Activated T-helper 1 cell treated with anti-CD3 and anti-CD28 coated beads, Interleukin-2, amount 50 U/mL, for 16 hours (primary cell): ENCODE measurements around the gene CDH22.

Source experiments
- DNase-seq, 2 donors: peaks; one replicate each; pipeline ENCODE4 v3.0.0-alpha.2; 2020; ENCODE audit warnings: low read depth in 1 of 2, low spot score in 1 of 2

CDH22 gene

DNA sequence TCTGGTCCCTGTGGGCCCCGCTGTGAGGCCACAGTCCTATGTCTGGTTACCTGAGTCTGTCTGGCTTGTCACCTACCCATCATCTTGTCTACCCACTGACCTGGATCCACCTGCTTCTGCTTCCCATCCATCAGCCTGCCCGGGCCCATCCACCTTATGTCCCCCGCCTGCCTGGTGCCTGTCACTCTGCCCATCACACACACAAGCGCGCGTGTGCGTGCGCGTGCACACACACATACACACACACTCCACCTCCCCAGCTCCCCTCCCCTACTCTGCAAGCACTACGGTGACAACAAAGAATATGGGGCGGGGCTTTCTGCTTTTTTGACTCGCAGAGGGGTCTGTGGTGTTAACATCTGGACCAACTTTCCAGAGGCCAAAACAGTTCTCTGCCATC lies 8.0 kb downstream of the CDH22 start:
- DNase-seq: no peak

DNA sequence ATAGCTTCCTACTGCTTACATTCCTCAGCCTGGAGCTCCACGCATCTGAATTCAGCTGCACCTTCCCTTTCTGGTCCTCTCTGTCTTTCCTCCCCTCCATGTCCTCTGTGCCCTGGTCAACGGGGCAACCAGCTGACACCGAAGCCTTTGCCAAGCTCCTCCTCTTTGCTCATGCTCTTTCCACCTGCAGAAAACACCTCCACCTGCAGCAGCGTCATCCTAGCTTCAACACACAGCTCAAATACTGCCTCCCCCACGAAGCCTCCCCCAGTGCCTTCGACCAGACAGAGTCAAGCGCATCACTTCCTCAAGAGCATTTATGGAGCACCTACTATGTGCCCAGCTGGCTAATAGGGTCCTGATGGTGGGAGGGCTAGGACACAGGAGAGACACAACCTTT lies 9.2 kb downstream of the CDH22 start:
- DNase-seq: no peak

DNA sequence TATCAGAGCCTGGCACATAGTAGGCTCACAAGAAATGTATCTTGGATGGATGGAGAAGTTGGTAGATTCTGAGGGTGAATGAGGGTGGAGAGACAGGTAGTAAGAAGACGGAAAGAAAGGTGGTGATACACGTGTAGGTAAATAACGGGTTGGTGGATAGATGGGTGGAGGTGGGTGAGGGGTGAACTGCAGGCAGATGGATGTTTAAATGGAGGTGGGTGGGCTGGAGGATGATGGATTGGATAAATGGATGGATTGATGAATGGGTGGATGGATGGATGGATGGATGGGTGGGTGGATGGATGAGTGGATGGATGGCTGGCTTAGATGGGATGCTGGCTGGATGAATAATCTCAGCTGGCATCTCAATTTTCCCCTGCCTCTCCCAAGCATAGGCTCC lies 9.9 kb downstream of the CDH22 start:
- DNase-seq: no peak

DNA sequence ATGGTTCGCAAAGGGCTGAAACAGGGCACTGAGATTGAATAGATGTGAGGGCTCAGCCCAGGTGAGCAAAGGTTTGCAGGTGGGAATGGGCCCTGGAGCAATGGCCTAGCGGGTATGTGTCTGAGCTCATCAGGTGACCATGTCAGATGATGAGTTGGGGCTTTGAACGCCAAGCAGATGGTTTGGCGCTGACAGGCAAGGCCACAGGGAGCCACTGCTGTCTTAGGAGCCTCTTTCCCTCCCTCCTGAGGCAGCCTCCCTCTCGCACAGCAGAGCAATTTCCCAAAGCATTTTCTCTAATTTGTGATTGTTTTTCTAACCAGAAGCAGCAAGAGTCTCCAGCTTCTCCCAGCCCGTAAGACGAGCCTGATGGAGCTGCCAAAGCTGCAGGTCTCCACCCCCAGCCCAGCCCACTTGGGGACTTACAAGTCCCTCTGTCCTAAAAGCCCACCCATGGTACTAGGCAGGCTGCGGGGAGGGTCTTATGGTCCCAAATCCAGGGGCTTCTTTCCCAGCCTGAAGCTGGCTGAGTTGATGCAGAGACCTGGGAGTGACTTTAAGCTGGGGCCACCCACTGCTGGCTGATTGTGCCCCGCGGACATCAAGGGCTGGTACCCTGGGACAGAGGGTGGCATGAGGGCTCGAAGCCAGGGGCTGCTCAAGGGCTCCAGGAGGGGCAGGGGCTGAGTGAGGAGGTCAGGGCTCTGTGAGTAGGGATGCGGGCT lies 11.6 kb downstream of the CDH22 start:
- DNase-seq: no peak

DNA sequence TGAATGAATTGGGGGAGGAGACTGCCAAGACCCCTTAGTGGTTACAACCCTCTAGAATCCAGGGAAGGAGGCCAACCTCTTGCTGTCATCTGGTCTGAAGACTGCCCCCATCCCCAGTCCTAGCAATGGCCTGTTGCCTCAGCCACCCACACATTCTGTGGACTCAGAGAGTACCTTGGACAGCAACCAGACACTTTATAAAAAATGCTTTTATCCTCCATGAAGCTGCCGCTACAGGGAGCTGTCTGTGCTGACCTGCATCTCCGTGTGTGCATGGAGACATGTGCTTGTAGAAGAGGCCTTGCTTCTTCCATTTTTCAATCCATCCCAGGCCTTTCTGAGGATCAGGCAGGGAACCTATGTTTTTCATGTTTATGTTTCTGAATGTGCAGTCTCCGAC lies 15.2 kb downstream of the CDH22 start:
- DNase-seq: no peak

DNA sequence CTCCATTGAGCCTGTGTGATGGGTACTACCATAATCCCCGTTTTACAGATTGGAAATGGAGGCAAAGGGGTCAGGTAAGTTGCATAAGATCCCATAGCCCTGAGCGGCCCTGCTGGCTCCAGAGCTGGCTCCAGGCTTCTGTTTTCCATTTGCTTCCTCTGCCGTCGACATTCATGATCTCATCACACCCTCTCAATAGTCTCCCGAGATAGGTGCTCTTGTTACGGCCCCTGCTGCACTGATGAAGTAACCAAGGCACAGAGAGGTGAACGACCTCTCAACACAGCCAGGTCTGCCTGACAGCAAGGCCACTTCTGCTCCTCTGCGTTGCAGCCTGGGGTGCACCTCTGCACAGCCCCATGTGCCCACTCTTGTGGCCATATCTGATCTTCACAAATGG lies 16.9 kb downstream of the CDH22 start:
- no peak for DNase-seq

DNA sequence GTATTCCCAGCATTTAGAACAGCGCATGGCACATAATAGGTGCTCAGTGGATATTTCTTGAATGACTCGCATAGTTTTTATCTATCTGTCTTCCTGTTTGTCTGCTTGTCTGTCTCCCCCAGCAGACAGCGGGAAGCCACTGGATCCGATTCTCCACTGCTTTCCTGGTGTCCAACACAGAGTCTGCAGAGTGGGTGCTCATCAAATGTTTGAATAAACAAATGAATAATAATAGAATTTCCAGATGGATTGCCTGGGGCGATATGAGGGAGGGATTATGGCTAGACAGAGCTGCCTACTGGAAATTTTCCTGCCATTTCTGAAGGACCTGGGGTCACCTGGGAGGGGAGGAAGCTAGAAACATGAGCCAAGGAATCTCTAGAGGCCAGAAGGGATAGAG lies 18.9 kb downstream of the CDH22 start:
- DNase-seq: no peak

DNA sequence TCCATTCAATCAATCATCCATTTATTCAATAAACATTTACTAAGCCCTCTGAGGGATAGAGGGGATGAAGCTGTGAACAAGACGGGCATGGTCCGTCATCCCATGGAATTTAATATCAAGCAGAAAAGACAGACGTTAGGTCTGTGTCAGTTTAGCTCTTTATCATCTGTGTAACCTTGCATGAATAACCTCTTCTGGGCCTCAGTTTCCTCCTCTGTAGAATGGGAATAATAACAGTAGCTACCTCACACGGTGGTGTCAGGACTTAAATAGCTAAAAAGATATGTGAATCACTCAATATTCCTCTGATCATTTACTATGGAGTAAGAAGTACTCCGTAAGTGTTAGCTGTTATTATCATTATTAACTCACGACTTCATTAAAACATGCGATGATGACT lies 21.3 kb downstream of the CDH22 start:
- DNase-seq: no peak

DNA sequence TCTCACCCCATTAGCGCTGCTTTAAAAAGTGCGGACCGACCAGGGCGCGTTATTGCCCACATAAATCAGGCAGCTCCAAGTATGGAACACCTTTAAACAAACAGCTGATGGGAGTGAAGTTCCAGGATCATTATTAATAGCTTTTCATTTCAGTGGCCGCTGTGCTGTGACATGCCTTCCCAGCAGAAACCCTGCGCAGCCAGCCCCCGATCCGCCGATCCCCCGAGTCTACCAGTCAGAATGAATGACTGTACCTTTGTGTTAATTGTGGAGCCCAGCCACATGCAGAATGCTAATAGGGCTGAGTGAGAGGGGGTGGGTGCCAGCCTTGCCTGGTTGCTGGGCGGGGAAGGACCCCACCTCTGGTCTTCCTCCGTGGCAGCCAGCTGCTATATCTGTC lies 21.9 kb downstream of the CDH22 start:
- no peak for DNase-seq

DNA sequence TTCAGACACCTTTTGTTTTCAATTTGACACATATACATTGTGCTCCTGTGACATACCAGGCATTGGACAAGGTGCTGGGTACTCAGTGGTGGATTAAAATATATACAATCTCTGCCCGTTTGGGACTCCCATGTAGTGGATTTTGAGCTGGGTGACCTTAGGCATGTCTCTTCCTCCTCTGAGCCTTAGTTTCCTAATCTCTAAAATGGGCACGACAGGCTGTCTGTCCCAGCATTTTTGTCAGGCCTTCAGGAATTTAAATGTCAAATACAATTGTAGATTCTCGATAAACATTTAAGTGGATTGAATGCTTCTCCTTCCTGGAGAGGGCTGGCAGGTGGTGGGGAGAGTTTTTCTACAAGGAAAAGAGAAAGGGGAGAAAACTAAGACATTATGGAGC lies 22.6 kb downstream of the CDH22 start:
- no peak for DNase-seq

DNA sequence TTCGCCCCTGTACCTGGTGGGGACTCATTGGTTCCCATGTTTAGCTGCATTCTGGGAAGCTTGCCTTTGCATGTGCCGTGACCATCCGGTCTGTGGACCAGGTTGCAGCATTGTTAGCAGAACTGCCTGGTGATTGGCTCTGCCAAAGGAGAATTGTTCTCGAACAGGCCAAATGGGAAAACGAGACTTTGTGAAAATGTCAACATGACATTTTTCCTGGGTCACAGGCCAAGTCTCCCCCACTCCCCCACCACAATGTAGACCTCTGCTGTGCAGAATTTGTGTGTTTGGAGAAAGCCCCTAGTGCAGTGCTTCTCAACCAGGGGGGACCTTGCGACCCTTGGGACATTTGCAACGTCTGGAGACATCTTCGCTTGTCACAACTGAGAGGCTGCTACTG lies 23.2 kb downstream of the CDH22 start:
- DNase-seq: no peak

DNA sequence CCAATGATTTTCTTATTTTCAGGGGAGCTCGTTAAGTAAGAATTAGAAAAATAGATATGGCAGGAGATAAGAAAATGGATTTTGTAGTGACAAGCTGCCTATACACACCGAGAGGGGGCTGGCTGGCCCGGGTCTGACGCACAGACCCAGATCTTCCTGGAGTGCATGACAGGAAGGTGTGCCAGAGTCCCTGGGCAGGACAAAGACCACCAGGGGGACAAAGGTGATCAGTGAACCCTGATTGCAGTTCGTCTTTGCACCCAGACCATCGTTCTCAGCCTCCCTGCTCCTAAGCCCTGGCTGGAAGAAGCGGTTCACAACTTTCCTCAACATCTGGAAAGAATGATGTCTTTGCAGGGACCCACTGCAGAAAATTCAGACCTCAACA lies 24.3 kb downstream of the CDH22 start:
- no peak for DNase-seq

DNA sequence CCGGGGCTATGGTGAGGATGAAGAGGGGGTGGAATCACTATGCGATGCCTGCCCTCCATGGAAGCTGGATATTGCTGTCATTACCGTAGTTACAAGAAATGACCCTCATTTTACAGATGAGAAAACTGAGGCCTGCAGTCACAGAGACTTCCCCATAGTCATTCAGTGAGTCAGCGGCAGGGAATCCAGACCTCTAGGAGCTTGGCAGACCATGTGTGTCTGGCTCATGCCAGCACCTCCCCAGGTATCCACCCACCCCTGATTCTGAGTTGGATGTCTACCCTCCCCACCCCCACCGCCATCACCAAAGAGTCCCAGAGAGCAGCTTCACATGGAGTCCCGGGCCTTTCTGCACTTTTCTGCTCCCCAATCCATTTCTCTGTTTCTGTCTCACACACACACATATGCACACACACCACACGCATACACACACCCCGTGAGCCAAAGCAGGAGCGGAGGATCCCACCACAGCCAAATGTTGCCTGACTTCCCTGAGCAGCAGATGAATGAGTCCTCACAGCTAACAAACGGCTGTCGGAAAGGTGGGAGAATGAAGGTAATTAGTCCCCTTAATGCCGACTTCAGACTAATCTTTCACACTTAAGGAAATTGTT lies 24.8 kb downstream of the CDH22 start:
- no peak for DNase-seq

DNA sequence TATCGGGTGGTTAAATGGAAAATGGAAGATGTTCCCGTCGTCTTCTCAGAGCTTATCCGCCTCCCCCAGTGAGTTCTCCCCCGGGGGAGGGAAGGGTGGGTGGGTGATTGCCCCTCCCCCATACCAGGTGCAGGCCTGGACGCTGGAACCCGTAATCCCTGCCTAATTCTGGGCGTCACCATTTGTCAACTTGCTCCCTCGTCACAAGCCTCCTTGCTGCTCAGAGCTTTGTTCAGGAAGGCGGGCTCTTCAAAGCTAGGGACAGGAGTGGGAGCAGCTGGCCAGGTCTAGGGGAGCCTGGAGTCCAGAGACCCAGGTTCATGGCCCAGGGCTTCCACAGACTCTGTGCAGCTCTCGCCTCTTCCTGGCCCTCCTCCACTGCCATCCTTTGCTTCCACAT lies 25.6 kb downstream of the CDH22 start:
- DNase-seq: no peak

DNA sequence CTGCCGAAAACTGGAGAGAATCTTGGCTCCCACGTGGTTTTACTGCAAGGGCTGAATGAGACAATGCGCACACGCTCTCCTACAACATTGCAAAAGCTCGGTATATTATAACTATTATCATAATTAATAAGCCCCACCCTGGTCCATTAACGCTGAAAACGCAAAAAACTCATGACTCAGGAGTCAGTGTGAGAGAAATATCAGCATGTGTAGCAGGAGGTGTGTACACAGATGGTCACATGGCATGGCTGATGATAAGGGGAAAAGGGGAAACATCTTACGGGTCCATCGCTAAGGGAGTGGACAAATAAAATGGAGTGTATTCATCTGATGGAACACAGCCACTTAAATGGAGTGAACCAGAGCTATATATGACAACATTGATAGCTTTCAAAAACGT lies 29.2 kb downstream of the CDH22 start:
- no peak for DNase-seq

DNA sequence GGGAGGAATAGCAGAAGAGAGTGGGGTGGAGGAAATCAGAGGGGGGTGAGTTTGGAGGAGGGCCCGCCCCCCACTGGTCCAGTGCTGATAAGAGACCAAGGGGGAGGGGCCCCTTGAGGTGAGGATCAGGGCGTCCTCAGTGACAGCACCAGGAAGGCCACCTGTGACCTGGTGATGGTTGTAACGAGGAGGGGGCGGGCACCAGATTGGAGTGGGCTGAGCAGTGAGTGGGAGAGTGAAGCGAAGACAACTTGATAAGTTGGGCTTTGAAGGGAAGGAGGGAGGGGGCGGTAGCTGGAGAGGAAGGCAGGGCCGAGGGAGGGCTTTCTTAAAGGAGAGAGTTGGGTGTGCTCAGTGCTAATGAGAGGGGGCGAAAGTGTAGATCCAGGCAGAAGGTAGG lies 30.7 kb downstream of the CDH22 start:
- DNase-seq: no peak

DNA sequence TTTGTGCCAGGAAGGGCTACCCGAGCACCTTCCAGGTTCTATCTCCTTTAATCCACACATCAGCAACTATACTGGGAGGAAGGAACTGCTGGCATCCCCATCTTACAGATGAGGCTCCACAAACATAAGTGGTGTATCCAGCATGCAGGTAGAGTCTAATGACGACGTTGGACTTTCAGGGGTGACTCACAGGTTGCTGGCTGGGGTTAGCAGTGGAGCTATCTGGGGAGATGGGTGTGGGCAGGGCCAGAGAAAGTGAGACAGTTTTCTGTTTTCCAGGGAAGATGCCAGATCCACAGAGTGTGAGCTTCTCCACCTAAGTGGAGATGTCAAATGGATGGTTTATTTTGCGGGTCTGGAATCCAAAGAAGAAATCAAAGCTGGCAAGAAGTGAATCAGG lies 31.8 kb downstream of the CDH22 start:
- no peak for DNase-seq

DNA sequence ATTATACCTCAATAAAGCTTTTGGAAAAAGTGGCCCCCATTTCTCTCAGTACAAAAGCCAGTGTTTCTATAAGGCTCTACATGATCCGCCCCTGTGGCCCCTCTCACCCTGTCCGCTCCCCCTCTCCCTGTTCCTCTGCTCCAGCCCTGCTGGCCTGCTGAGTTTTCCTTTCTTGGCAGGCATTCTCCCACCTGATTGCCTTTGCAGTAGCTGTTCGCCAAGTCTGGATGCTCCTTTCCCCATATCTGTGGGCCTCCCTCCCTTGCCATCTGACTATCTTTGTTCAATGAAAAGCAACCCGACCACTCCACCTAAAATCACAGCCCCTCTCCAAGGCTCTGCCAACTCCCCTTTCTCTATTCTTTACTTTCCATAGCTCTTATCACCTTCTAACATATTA lies 33.2 kb downstream of the CDH22 start:
- no peak for DNase-seq

DNA sequence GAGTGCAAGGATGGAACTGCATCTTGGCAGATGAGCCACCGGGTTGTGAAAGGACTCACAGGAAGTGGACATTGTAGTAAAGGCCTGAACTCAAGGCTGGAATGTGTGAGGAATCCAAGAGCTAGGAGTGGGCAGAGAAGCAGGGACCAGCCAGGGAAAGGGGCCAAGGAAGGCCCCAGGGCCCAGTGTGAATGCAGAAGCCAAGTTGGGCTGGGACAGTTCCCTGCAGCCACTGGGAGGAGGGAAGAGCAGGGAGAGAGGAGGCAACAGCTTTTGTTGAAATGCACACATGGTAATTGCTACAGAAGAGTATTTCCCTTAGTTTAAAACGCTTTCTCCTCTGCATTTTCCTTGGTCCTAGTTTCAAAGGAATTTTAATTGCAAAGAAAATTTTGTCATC lies 34.6 kb downstream of the CDH22 start:
- DNase-seq: no peak

DNA sequence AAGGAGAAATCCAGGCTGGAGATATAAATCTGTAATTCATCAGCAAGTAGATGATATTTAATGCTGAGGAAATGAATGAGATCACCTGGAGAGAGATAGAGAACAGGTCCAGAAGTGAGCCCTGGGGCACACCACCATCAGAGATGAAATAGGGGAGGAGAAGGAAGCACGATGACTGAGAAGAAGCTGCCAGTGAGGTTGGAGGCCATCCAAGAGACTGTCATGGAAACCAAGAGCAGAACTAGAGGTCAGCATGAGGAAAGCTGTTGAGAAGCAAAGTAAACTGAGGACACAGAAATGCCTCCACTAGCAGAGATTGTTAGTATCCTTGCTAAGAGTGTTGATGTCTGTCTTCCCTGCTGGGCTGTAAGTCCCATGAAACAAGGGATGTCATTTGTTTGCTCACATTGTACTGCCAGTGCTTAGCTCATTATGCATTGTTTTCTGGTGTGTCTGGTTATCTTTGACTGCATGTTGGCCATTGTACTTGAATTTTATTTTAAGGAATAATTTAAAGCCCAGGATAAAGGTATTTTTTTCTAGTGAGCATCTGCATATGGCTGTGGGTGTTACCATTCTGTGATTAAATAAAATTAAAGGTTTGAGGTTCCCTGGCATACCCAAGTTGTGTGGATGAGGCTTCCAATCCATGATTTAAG lies 35.8 kb downstream of the CDH22 start:
- no peak for DNase-seq

DNA sequence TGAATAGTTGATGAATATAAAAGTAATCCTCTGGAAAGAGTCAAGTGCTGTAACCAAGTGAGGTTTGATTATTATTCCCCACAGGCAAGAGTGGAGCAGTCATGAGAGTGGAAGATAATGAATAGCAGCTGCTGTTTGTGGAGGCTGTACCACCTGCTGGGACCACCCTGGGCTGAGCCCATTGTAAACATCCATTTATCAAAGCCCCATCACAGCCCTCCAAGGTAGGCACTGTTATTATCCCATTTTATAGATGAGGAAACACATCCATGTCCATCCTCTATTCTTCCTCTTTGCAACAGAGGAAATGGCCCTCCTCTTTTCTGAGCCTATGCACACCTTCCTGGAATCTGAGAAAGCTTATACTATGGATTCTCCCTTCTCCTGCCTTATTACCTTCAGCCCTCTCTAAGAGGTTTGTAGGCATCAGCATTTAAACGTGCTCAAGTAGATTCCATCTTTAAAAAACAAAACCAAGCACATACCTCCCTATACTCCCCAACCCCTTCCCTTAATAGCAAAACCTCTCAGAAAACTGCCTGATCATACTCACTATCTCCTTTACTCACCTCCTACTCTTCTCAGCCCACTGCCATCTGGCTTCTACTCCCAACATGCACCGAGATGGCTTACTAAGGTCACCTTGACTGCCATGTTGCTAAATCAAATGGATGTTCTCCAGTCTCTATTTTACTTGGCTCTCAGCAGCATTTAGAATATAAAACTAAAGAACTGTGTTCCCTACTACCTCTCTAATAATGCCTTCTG lies 37.1 kb downstream of the CDH22 start:
- DNase-seq: no peak

DNA sequence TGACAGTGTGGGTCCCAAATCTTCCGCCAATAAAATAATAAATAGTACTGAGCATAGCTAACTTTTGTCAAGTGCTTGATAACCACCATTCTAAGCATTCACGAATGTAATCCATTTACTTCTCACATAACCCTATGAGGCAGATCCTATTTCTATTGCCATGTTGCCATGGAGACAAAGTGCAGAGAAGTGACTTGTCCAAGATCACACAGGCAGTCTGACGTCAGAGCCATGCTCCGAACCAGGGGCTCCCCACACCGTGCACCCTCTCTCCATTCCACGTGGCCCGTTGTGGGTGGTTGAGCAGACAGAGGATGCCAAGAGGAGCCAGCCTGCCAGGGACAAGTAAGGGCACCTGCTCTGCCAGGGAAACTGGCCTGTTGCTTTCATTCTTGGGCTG lies 38.9 kb downstream of the CDH22 start:
- no peak for DNase-seq
